Right renal pelvis (tissue), 4 donors: ENCODE results near the gene DUXA. TPM values are rescaled to one million over a fixed set of nuclear protein-coding genes. Genes with fewer than 3 reads are reported as not detected.
"Not testable (repeated sequence)": the region's sequence is repeated elsewhere in the genome, so short reads cannot be mapped to it uniquely, and the experiment has no call there.

Experiments
- DNase-seq, 4 donors: peaks; one replicate each; pipeline ENCODE4 v3.0.0-alpha.2; 2013; ENCODE audit warnings: low read depth in 4 of 4, low spot score in 3 of 4, missing footprints in 1 of 4
- polyA plus RNA-seq, 4 donors: library from polyadenylated mRNA; unstranded; fragments of 120-200 nt; gene quantifications; one replicate each; pipeline ENCODE4 v1.2.1, GENCODE V29; 2013; ENCODE audit not compliant: insufficient read length in 4 of 4

The DUXA gene
- not detected for polyA plus RNA-seq

GRCh38 chr19:57167385-57167784, at the start of gene DUXA:
TSS of gene DUXA (minus strand) at chr19:57167485. CDS start at chr19:57167443, 42 bp downstream.
- no peak for DNase-seq

GRCh38 chr19:57212109-57212508, 44.8 kb upstream of the DUXA start:
- DNase-seq: no peak

GRCh38 chr19:57210381-57210780, 43.1 kb upstream of the DUXA start:
- DNase-seq: no peak

- no peak for DNase-seq
Observed at GRCh38 chr19:57202160-57202559, 34.9 kb upstream of the DUXA start.

GRCh38 chr19:57197874-57198273, 30.6 kb upstream of the DUXA start:
- DNase-seq: not testable (repeated sequence)

GRCh38 chr19:57192993-57193392, 25.7 kb upstream of the DUXA start:
- no peak for DNase-seq

GRCh38 chr19:57192077-57192420, 24.8 kb upstream of the DUXA start:
- DNase-seq: peak in 1 of 4 donors; percentile 16

- peak; percentile 76 to 86 (median 77) for DNase-seq
Observed at GRCh38 chr19:57191141-57192076, 24.1 kb upstream of the DUXA start, which contains the start of gene ZNF264. TSS of gene ZNF264 (plus strand) at chr19:57191500. CDS start at chr19:57191914, 414 bp downstream.

- no peak for DNase-seq
Observed at GRCh38 chr19:57190301-57190700, 23.0 kb upstream of the DUXA start.

GRCh38 chr19:57171551-57172081, 4.3 kb upstream of the DUXA start:
- DNase-seq: peak in 2 of 4 donors; percentile 25 to 36

- DNase-seq: no peak
Observed at GRCh38 chr19:57165846-57166245, 1.4 kb downstream of the DUXA start.

- no peak for DNase-seq
Observed at GRCh38 chr19:57161985-57162539, 5.2 kb downstream of the DUXA start.

- DNase-seq: no peak
Observed at GRCh38 chr19:57152921-57153320, 14.4 kb downstream of the DUXA start.

- no peak for DNase-seq
Observed at GRCh38 chr19:57141699-57142098, 25.6 kb downstream of the DUXA start.

- no peak for DNase-seq
Observed at GRCh38 chr19:57135797-57136196, 31.5 kb downstream of the DUXA start.

GRCh38 chr19:57127403-57127802, 39.9 kb downstream of the DUXA start:
- peak in 3 of 4 donors; percentile 41 to 56 (median 50) for DNase-seq

GRCh38 chr19:57123882-57124281, 43.4 kb downstream of the DUXA start:
- DNase-seq: no peak

GRCh38 chr19:57118848-57119247, 48.4 kb downstream of the DUXA start:
- DNase-seq: no peak

GRCh38 chr19:57113501-57113900, 53.8 kb downstream of the DUXA start:
- not testable (repeated sequence) for DNase-seq

GRCh38 chr19:57111329-57111644, 56.0 kb downstream of the DUXA start:
- DNase-seq: no peak

- no peak for DNase-seq
Observed at GRCh38 chr19:57110592-57111328, 56.5 kb downstream of the DUXA start.
